NCI-H1048 (cell line): ENCODE data around the gene HEY2.
"Not testable (repeated sequence)": the region's sequence is repeated elsewhere in the genome, so short reads cannot be mapped to it uniquely, and the experiment has no call there.

ENCODE experiments used
- DNase-seq: peaks from one replicate; lab custom pipeline; 2025; lab: John Stamatoyannopoulos, UW

HEY2 gene

GRCh38 chr6:125797120-125797885, 47.9 kb downstream of the HEY2 start:
- DNase-seq: no peak

GRCh38 chr6:125797886-125798444, 48.5 kb downstream of the HEY2 start:
- no peak for DNase-seq

- no peak for DNase-seq
Measured at GRCh38 chr6:125798734-125799508, 49.5 kb downstream of the HEY2 start.

GRCh38 chr6:125802383-125802782, 53.0 kb downstream of the HEY2 start:
- DNase-seq: no peak

GRCh38 chr6:125802943-125803377, 53.5 kb downstream of the HEY2 start:
- no peak for DNase-seq

- DNase-seq: no peak
Measured at GRCh38 chr6:125804264-125804663, 54.8 kb downstream of the HEY2 start.

GRCh38 chr6:125804866-125805425, 55.5 kb downstream of the HEY2 start:
- DNase-seq: not testable (repeated sequence)

GRCh38 chr6:125806813-125807212, 57.4 kb downstream of the HEY2 start:
- DNase-seq: no peak

GRCh38 chr6:125807293-125807692, 57.9 kb downstream of the HEY2 start:
- no peak for DNase-seq

- DNase-seq: no peak
Measured at GRCh38 chr6:125808060-125808459, 58.6 kb downstream of the HEY2 start.

GRCh38 chr6:125808591-125808990, 59.2 kb downstream of the HEY2 start:
- no peak for DNase-seq

- DNase-seq: no peak
Measured at GRCh38 chr6:125809570-125810170, 60.2 kb downstream of the HEY2 start.

GRCh38 chr6:125810445-125810844, 61.0 kb downstream of the HEY2 start:
- no peak for DNase-seq
